ENCODE measurements around the gene CAMK2N1.
"Not testable (repeated sequence)": the region's sequence is repeated elsewhere in the genome, so short reads cannot be mapped to it uniquely, and the experiment has no call there.

CAMK2N1 gene

DNA sequence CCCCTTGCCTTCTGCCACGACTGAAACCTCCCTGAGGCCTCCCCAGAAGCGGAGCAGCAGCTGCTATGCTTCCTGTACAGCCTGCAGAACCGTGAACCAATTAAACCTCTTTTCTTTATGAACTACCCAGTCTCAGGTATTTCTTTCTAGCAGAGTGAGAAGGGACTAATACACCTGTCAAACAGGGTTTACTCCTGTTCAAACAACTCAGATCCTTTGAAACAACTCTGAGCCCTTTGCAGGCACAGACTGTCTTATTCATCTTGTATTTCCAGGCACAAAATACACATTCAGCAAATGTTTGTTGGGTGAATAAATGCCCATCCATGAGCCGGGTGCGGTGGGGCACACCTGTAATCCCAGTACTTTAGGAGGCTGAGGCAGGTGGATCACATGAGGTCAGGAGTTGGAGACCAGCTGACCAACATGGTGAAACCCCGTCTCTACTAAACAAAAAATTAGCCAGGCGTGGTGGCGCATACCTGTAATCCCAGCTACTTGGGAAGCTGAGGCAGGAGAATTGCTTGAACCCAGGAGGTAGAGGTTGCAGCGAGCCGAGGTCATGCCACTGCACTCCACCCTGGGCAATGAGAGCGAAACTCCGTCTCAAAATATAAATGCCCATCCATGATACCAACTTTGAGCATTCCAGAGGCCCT, 10.8 kb upstream of the CAMK2N1 start:
- DNase-seq (ENCODE audit: low read depth): not testable (repeated sequence)

DNA sequence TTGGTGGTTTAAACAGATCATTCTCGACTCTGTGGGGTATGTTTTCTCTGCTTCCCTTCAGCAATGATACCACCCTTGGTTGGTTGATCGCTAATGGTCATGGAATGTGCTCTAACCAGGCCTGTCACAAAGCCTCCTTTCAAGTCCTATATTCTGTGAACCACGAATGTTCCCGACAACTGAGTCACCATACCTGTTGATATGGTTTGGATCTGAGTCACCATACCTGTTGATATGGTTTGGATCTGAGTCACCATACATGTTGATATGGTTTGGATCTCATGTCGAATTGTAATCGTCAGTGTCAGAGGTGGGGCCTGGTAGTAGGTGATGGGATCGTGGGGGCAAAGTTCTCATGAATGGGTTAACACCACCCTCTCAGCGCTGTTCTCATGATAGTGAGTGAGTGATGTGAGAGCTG, 10.2 kb upstream of the CAMK2N1 start:
- peak; percentile 62 for DNase-seq (ENCODE audit: low read depth)

DNA sequence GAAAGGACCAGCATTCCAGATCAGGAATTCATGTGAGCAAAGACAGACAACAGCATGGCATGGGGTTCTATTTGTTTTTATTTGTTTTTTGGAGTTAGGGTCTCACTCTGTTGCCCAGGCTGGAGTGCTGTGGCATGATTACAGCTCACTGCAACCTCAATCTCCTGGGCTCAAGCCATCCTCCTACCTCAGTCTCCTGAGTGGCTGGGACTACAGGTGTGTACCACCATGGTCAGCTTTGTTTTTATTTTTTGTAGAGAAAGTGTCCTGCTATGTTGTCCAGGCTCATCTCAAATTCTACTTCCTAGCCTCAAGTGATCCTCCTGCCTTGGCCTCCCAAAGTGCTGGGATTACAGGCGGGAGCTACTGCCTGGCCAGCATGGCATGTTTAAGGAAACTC, 9.7 kb upstream of the CAMK2N1 start:
- no peak for DNase-seq (ENCODE audit: low read depth)

DNA sequence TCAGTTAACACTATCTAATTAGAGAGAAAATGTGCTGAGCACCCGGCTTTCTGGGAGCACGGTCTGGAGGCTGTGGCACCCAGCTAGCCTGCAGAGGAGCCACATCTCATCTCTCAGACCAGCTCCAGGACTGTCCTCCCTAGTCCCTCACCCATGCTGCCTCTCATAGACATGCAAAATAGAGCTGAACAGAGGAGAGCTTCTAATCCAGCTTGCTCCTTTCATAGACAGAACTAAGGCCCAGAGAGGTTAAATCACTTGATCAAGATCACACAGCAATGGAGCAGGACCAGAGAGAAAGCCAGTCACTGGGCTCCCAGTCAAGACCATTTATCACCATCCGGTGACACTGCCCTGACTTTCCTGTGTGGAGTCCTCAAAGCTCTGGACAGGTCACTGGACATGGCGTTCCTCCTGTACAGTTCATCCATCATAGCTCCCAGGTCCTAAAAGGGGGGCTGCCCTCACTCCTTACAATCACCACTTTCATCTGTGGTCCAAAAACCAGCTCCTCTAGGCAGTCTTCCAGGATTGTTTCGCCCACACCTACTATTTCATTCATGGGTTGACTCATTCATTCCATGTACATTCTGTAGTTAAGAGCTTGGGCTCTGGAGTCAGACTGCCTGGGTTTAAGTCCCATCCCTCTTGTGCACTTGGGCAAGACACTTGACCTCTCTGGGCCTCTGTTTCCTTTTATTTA, 8.8 kb upstream of the CAMK2N1 start:
- DNase-seq (ENCODE audit: low read depth): peak; percentile 91

DNA sequence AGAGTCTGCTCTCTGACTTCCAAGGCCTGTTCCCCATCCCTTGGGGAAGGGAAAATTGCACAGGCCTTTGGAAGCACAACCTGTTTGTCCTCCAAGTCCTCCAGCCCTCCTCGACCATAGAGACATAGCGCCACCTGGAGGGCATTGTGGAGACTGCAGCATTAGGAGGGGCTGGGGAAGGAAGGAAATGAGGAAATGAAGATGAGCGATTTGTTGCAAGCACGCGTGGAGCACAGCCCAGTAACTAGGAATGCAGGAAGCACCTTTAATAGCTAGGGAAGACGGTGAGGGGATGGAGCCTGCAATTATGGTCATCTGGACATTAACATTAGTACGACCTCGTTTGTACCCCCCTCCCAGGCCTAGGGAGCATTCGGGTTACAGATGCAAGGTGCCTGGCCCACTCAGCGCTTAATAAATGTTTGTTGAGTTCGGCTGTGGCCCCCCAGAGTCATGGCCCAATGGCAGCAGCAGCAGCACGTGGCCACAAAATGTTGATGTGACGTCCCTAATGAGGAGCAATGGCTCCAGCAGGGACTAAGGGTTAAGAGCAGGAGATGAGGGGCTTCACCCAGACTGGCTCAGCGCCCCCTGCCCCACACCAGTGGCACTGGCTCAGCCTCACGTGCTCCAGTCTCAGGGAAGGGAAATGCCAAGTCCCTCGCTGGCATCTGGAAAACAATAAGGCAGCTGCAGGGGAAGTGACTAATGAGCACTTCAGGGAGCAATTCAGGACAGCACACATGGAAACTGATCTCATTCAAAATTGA, 8.0 kb upstream of the CAMK2N1 start:
- DNase-seq (ENCODE audit: low read depth): peak; percentile 84

DNA sequence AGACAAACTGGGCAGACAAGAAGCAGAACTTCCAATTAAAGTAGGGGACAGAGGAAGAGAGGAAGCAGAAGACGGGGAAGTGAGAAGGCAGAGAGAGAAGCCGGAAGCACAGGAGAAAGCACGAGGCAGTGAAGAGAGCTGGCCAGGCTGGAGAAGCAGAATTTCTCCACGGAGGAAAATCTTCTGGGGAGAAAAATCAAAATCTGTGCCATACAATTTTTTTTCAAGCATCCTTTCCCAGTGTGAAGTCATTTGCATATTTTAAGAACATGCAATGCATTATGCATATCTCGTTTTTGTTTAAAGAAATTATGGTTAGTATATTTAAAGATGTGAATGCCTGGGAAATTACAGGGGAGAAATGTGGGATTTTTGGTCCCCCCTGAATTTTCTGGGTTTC, 7.3 kb upstream of the CAMK2N1 start:
- no peak for DNase-seq (ENCODE audit: low read depth)

DNA sequence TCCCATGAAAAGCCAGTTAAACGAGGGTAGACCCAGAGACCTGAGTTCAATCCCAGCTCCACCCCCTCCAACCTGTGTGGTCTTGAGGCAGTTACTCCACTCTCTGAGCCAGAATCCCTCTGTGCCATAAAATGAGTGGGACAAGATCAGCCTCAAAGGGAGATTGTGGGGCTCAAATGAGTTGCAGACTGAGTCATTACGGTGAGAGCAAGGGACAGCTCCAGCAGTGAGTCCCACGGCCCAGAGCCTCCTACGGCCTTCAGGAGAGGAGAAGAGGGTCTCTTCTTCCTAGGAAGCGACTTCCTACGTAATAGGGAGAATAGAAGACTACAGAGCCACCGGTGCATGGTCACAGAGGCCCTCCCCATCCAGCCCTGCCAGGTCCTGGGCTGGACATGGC, 6.7 kb upstream of the CAMK2N1 start:
- DNase-seq (ENCODE audit: low read depth): no peak

DNA sequence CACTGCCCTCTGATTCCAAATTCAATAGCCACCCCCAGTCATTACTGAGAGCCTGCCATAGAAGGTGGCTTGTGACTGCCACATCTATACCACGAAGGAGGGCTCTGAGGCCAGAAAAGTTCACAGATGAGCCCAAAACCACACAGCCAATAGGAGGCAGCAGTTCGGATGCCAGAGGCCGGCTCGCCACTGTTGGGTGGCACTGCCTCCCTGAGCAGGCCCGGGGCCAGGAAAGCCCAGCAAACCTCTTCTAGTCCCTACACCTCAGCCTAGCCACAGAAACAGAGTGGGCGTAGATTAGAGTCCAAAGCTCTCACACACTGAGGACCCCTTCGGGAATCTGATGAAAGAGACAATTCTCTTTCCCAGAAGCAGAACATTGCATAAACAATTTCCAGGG, 5.9 kb upstream of the CAMK2N1 start:
- DNase-seq (ENCODE audit: low read depth): no peak

DNA sequence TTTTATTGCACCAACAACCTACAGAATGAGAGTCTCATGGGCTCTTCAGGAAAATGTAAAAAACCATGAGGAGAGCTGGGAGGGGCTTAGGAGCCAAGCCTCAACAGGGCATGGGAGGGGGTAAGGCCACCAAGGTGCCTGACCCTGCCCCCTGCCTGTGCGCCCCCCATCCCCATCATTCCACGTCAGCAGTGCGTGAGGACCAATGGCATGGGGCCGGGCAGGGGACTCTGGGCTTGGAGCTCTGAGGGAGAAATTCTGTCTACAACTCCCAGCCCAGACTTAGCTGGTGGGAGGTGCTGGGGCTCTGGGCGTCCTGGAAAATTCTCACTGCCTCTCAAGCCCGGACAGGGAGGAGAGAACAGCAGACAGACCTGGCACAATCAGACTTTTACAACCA, 5.2 kb upstream of the CAMK2N1 start:
- no peak for DNase-seq (ENCODE audit: low read depth)

DNA sequence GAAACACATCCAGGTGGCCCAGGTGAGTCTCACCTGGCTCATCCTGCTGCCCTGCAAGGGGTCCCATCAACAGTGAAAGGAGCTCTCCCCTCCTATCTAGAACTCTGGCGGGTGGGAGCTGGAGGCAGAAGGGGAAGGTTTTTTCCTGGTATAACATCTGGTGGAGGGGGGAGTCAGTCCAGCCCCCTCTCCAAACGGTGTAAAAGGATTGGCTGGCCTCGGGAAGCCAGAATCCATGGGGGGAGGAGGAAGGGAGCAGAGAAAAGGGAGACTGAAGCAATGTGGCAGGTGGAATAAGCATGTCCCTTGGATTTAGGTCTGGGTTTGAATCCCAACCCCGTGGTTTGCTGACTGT, 1.2 kb upstream of the CAMK2N1 start:
- DNase-seq (ENCODE audit: low read depth): no peak

DNA sequence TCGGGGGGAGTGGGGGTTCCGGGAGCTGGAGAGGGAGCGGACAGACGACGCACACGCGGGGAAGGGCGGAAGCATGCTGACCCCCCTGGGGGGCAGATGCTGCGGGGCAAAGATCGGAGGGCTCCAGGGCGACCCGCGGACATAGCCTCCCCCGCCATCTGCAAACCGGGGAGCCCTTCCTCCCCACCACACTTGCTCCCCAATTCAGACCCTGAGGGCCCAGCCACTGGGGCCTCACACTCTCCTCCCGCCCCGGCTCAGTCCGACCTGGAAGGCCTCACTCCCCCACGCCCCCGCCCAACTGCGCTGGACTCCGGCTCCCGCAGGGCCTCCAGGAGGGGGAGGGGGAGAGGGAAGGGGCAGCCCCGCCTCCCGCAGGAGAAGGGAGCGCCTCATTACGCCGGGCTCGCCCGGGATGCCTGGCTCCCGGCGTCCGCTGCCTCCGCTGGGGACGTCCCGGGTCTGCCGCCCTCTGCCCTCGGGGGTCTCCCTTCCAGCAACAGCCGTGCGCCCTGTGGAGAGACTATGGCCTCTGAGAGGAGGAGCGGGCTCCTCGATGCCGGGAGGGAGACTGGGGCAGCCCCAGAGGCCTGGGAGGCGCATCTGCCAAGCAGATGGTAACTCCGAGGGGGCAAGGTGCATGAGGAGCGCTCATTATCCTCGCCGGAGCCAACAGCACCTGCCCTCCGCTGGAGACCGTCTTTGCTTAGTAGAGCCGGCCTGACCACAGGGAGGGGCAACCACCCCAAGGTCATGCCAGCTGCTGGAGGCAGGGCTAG, 636 bp upstream of the CAMK2N1 start:
- peak; percentile 43 for DNase-seq (ENCODE audit: low read depth)

DNA sequence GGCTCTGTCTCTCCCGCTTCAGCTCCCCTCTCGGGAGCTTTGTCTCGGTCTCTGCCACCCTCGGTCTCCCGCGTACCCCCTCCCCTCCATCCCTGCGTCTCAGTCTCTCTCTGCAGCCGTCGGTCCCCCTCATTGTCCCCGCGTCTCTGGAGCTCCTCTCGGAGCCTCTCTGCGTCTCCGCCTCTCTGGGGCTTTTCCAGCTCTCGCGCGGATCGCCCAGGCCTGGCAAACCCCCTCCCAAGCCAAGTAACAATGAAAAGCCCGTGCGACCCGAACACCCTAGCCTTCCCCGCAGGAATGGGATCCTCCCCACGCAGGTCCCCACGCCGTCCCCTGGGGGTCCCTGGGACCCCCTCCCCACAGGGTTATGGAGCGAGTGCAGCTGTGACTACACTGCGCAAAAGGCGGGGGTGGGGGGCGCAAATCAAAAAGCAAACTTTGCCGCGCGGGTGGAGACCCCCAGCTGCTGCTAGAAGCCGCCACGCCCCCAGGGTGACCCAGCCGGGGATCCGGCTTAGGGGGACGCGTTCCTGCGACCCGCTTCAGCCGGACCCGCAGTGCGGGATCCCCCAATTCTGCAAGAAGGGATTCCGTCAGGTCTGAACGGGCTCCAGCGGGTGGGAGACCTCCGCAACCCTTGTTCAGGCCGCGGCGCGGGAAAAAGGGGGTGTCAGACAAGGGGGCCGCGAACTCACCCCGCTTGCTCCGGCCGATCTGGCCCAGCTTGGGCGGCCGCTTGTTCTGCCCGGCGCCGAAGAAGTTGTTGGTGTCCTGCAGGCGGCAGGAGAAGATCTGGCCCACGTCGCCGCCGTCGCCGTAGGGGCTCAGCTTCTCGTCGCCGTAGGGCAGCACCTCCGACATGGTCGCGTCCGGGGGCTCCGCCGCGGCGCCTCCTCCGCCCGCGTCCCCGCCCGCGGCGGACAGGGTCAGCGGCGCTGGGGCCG, 1.2 kb downstream of the CAMK2N1 start:
- DNase-seq (ENCODE audit: low read depth): peak; percentile 22

DNA sequence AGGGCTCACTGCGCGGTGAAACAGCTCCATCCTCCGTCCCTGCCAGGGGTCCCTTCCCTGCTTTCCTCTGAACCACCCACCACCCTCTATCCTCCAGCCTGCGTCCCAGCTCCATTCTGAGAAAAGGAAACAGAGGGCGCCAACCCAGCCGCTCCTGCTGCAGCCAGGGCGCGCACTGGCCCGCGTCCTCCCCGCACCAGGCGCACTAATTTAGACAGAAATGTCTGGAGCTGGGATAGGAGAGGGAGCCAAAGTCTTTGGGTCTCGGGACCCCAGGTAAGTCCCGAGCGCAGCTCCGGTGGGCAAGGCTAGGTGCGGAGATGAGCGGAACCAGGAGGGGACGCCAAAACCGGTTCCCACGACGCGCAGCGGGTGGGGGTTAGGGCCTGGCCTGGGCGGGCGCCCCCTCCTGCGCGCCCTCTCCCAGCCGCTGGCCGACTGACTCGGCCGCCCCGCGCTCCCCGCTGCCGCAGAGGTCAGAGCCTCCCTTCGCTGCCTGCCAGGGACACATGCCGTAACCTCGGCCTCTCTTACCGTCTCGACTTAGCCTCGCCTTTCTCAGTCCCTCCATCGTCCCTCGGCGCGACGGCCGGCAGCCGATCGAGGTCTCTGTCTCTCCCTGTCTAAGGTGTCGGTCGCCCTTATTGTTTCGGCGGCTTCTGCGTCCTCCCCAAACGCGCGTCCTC, 2.0 kb downstream of the CAMK2N1 start:
- DNase-seq (ENCODE audit: low read depth): peak; percentile 48

DNA sequence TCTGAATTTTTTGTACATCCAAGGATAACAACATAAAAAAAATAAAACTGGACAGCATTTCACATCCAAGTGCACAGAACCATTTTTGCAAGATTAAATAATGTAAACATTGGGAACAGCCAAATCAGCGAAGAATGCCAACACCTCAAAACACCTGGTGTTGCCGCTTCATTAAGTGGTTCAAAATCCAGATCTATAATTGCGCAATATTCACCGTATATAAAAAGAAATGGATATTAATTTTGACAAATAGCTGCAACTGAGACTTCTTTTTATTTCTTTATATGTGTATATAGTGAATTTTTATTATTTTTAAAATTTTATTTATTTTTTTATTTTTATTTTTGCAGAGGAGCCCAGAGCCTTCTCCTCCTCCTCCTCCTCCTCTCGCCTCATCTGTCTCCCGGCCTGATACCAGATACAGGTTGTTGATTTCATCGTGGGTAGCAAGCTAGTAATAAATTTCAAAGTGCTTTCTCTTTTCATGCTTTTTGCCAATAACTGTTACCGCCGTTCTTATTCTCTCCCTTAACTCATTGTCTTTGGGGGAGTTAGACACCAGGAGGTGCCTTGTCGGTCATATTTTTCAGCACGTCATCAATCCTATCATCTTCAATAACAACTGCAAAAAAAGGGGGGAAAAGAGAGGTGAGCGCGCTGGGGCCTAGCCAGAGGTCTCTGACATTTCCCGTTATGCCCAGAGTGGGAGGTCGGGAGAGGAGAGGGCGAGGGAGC, 2.7 kb downstream of the CAMK2N1 start:
- no peak for DNase-seq (ENCODE audit: low read depth)

DNA sequence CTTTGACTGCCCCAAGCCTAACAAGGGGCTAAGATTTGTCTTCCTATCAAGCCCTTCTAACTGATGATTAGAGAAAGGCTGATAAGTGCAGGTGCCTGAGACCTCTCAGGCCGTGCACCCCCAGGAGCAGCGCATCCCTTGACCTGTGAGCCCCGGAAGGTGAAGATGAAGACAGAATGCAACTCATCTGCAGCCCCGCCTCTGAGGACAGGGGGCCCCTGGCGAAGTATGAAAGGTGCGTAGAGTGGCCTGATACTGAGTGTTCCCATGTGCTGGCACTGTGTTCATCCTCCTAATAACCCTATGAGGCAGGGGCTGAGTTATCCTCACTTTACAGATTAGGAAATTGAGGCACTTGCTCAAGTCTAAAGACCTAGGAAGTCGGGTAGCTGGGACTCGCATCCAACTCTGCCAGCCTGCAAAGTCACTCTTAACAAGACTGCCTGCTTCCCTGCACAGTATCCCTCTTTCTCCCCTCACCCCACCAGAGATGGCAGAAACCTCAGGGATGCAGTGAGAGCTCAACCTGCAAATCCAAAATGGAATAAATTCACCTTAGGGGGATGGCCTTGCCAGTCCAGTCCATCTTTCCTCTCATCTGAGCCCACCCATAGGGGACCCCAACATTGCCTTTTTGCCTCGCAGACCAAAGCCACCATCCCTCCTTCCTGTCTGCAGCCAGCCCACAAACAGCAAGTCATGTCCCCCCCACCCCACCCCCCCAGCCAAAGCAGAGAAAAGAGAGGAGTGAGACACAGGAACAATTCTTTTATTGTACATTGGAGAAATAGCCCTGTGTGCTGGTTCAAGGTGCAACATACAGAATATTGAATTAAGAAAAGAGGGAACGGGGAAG, 4.1 kb downstream of the CAMK2N1 start:
- no peak for DNase-seq (ENCODE audit: low read depth)

DNA sequence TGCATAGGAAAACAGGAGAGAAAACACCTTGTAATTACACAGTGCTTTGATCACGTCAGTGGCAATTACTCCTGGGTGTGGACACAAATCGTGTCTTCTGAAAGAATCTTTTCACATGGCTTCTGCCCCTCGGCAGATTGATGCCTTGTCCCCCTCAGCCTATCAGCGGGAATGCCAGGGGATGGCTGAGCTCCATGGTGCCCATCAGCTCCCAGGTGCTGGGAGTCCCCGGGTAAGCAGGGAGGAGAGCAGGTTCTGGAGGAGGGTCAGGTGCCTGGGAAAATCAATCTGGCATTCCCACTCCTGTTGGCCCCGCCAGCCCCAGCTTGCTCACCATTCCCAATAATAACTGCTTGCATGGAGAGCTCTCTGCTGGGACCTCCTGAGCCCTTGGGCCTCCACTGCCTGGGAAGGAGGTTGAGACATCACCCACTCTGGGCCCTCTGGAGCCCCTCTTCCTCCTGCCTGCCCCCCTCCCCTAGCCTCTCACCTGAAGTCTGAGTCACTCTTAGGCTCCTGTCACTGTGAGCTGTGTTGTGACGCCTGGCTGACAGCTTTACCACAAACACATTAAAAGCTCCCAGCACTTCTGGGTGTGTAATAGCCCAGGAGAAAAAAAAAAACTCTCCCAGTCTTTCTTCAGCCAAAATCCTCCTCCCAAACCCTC, 4.9 kb downstream of the CAMK2N1 start:
- DNase-seq (ENCODE audit: low read depth): no peak

DNA sequence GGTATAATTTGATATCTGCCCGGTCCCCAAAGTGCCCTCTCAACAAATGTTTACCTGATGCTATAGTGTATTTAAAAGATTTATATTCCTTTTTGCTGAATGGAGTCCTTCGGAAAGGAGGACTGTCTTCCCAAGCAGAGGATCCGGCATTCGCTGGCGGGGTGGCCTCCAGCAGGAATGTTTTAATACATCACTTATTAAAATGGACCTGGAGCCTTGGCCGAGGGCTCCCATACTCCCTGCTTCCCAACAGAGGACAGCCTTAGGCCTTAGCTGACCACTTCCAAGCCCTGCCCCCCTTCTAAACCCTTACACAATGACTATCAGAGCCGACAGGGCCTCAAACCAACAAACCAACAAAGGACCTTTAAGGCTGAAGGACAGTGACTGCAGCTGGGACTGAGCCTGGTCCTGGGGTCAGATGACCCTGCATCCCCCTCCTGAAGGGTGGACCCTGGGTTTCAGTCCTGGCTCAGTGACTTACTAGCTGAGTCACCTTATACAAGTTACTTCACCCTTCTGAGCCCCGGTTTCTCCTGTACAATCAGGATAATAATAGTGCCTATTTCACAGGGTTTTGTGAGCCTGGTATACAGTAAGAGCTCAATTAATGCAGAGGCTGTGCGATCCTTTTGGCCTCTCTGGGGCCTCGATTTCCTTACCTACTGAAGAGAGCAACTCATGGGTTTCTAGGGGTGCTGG, 5.6 kb downstream of the CAMK2N1 start:
- DNase-seq (ENCODE audit: low read depth): no peak

DNA sequence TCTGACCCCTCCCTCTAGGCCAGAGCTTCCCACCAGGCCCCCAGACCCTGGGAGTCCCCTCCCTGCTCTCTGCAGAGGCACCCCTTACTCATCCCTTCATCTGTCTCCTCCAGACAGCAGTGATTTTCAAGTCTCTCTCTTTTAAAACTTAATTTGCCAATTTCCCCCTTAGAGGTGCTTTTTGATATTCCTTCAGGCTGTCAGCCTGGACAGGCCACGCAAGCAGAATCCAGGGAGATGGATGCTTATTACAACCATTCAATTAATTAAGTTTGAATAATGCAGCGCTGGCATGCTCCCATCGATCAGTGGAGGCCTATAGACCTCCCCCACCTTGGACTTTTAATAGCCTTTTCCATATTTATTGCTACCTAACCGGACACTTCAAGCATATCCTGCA, 6.2 kb downstream of the CAMK2N1 start:
- DNase-seq (ENCODE audit: low read depth): no peak
